NOMO-1 treated with dmso at 0.1 percent for 144 hours (cell line): ENCODE results near the gene GOLIM4.
"Not testable (repeated sequence)": the region's sequence is repeated elsewhere in the genome, so short reads cannot be mapped to it uniquely, and the experiment has no call there.

Source experiments
- DNase-seq: peaks from one replicate; lab custom pipeline; 2025; ENCODE audit not compliant: unreplicated experiment; lab: John Stamatoyannopoulos, UW

The GOLIM4 gene, protein sequence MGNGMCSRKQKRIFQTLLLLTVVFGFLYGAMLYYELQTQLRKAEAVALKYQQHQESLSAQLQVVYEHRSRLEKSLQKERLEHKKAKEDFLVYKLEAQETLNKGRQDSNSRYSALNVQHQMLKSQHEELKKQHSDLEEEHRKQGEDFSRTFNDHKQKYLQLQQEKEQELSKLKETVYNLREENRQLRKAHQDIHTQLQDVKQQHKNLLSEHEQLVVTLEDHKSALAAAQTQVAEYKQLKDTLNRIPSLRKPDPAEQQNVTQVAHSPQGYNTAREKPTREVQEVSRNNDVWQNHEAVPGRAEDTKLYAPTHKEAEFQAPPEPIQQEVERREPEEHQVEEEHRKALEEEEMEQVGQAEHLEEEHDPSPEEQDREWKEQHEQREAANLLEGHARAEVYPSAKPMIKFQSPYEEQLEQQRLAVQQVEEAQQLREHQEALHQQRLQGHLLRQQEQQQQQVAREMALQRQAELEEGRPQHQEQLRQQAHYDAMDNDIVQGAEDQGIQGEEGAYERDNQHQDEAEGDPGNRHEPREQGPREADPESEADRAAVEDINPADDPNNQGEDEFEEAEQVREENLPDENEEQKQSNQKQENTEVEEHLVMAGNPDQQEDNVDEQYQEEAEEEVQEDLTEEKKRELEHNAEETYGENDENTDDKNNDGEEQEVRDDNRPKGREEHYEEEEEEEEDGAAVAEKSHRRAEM

GRCh38 chr3:168095611-168096209 is at the start of gene GOLIM4:
Gene GOLIM4 (minus strand): TSS chr3:168095924. CDS start chr3:168095285, 639 bp downstream.
- peak; percentile 94 for DNase-seq

- DNase-seq: peak; percentile 56
Measured at GRCh38 chr3:168141405-168141998, 45.8 kb upstream of the GOLIM4 start.

DNA sequence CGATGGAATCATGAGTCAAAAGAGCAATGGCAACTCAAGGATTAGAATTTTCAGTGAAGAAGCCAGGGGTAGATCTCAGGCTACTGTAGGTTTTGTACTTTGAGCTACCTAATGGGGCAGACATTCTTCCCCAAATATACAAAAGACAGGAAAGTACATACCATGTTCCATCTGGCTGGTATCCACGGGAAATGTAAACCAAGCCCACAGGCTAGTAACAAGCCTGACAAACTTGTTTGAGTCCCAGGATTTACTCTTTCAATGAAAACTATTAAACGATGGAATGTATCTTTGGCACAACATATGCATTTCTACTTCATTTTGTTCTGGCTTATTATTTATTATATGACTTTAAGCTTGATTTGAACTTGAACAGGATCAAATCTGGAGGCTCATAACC is 44.2 kb upstream of the GOLIM4 start:
- DNase-seq: no peak

- no peak for DNase-seq
Measured at GRCh38 chr3:168138421-168138820, 42.7 kb upstream of the GOLIM4 start.

DNA sequence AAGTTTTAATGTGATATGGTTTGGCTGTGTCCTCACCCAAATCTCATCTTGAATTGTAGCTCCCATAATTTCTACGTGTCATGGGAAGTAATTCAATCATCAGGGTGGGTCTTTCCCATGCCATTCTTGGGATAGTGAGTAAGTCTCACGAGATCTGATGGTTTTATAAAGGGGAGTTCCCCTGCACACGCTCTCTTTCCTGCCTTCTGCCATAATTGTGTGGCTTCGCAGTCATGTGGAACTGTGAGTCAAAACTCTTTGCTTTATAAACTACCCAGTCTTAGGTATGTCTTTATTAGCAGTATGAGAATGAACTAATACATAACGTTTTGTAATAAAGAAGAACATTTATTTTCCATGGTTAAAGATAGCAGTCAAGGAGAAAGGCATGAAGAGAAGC is 39.2 kb upstream of the GOLIM4 start:
- DNase-seq: no peak

DNA sequence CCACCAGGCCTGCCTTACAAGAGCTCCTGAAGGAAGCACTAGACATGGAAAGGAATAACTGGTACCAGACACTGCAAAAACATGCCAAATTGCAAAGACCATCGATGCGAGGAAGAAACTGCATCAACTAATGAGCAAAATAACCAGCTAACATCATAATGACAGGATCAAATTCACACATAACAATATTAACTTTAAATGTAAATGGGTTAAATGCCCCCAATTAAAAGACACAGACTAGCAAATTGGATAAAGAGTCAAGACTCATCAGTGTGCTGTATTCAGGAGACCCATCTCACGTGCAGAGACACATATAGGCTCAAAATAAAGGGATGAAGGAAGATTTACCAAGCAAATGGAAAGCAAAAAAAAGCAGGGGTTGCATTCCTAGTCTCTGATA is 34.5 kb upstream of the GOLIM4 start:
- DNase-seq: not testable (repeated sequence)

GRCh38 chr3:168128463-168128862 is 32.7 kb upstream of the GOLIM4 start:
- not testable (repeated sequence) for DNase-seq

GRCh38 chr3:168127466-168127865 is 31.7 kb upstream of the GOLIM4 start:
- no peak for DNase-seq

DNA sequence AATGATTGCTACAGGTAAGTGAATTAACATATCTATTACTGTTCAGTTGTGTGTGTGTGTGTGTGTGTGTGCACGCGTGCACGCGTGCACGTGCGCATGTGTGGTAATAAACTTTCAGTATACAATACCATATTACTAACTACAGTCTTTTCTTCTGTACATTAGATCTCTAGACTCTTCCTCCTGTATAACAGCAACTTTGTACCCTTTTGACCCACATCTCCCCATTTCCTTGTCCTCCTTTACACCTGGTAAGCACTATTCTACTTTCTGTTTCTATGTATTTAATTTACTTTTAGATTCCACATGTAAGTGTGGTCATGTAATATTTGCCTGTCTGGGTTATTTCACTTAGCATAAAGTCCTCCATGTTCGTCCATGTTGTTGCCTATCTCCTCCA is 29.1 kb upstream of the GOLIM4 start:
- no peak for DNase-seq

DNA sequence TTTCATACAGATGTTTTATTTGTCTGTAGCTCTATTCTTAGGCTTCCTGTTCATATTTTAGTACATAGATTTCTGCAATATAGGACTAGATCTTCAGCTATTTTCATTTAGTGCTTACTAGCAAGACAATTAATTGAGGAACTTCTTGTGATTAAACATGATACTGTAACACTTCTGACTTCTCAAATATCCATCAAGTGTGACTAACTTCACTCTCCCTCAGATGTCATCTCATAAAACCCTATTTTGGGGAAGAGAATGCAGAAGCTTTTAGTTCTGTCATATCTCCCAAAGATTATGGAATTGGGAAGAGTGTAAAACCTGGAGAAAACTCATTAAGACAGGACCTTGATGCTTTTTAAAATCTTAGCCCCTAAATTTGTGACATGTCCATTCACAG is 28.6 kb upstream of the GOLIM4 start:
- DNase-seq: no peak

DNA sequence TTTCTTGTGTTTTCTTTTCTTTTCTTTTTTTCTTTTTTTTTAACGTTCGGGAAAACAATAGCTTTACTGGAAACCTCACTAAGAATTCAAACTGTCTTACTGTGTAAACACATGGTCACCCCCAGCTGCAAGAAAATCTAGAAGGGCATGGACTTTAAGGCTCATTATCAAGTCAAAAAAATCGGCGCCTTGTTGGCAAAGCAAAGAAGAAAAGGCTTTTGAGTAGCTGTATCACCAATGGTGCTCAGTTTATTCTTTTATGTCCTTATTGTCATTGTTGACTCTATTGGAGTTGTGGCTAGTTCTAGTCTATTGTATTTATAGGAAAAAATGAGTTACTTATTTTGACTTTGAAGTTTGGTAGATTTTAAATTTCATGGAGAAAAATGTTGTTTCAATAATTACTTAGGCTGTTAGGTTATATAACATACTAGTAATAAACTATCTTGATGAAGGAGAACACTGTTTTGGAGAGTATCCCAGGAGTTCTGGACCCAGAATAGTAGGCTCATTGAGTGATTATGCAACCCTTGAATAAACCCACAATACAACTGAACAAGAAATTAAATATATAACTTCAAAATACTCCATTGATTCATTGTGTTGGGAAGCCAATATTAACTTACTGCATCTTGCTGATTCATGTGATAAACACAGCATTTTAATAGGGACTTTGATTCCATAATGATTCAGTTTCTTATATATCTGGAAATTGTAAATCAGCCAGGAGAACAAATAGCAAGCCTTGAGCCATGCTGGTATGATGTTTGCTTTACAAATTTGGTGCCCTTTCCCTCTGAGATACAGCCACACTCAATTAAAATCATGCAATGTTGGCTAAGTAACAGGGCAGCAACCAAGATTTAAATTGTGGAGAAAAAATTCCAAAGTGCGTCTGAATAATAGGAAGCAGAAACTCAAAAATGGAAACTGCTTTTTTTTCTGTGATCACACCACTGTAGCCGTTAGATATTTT is 27.8 kb upstream of the GOLIM4 start:
- DNase-seq: no peak

- no peak for DNase-seq
Measured at GRCh38 chr3:168121184-168122017, 25.7 kb upstream of the GOLIM4 start.

GRCh38 chr3:168117853-168118313 is 22.2 kb upstream of the GOLIM4 start:
- no peak for DNase-seq

DNA sequence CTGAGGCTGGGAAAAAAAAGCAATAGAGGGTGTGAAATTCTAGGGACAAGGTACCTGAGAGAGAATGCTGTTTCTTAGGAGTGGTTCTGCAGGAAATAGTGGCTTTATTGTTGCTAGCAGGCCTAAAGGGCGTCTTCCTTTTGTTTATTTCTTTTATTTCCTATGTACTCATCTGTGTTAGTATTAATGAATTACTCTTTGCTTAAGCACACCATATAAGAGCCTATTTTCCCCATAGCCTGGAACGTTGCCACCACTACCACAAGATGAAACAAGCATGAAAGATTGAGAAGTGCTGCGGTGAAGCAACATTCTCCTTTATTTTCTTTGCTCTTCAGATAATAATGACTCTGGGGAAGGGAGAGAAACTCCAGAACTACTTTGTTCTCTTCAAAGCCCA is 21.3 kb upstream of the GOLIM4 start:
- no peak for DNase-seq

GRCh38 chr3:168116279-168116678 is 20.6 kb upstream of the GOLIM4 start:
- DNase-seq: no peak

- no peak for DNase-seq
Measured at GRCh38 chr3:168113848-168114247, 18.1 kb upstream of the GOLIM4 start.

DNA sequence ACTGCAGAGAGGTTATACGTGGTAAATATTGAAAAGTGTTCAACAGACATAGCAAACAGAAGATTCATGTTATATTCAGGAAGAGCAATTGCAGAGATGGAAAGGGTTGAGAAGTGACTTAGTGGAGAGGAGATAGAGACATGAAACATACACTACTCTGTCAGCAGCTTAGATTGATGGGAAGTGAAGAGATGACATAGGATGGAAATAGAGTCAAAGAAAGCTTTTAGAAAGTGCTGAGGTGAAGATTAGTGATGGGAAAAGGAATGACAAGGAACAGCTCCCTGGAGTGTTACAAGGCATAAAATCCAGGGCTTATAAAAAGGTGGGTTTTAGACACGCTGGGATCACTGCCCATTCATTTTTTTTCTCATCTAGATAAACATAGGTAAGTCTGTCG is 17.2 kb upstream of the GOLIM4 start:
- DNase-seq: no peak

GRCh38 chr3:168104361-168104760 is 8.6 kb upstream of the GOLIM4 start:
- no peak for DNase-seq

GRCh38 chr3:168102735-168103410 is 7.1 kb upstream of the GOLIM4 start:
- no peak for DNase-seq
